Spinal cord (tissue), 10 donors: ENCODE data around the gene SPATA6. TPM values are rescaled to one million over a fixed set of nuclear protein-coding genes. Genes with fewer than 3 reads are reported as not detected.
A peak's percentile ranks its signal among the peaks of the same experiment; 100 is the strongest.
"Not testable (repeated sequence)": the region's sequence is repeated elsewhere in the genome, so short reads cannot be mapped to it uniquely, and the experiment has no call there.

Experiments
- DNase-seq, 6 donors: peaks; one replicate each; pipeline versions ENCODE4 v3.0.0 to v3.0.0-alpha.2; 2013 to 2015; ENCODE audit warnings: low spot score in 6 of 6, low read depth in 4 of 6
- H3K27ac ChIP-seq: one replicate; pipeline ENCODE4 v1.5.1; 2013; ENCODE audit warnings: low read depth, low read length, control low read depth
- H3K27me3 ChIP-seq: one replicate; pipeline ENCODE4 v1.6.1; 2013; ENCODE audit warnings: low read length; ENCODE audit not compliant: control insufficient read depth, insufficient read depth
- H3K36me3 ChIP-seq: one replicate; pipeline ENCODE4 v1.6.1; 2013; ENCODE audit warnings: low read length; ENCODE audit not compliant: control insufficient read depth, insufficient read depth
- H3K4me1 ChIP-seq: one replicate; pipeline ENCODE4 v1.6.1; 2013; ENCODE audit warnings: low read length; ENCODE audit not compliant: control insufficient read depth, insufficient read depth
- H3K4me3 ChIP-seq: one replicate; pipeline ENCODE4 v1.5.1; 2013; ENCODE audit warnings: low read depth, low read length, control low read depth
- H3K9me3 ChIP-seq: one replicate; pipeline ENCODE4 v1.6.1; 2013; ENCODE audit warnings: low read length; ENCODE audit not compliant: control insufficient read depth, insufficient read depth
- whole genome bisulfite sequencing: methylation state at CpG from one replicate; pipeline ENCODE4 v1.1.5; 2013; ENCODE audit warnings: missing lambda C conversion rate; ENCODE audit not compliant: insufficient coverage; 5-methylcytosine and 5-hydroxymethylcytosine counted together
- polyA plus RNA-seq, 2 donors: library from polyadenylated mRNA; unstranded; fragments of 120-200 nt; gene quantifications; one replicate each; pipeline ENCODE4 v1.2.1, GENCODE V29; 2013; ENCODE audit not compliant: insufficient read length in 2 of 2
- total RNA-seq, 2 donors: library from RNA; depleted of rRNA in 1 of 2; stranded (reverse); fragments of 120-200 nt in 1 of 2; fragments of >200 nt in 1 of 2; gene quantifications; one replicate each; pipeline versions ENCODE4 v1.2.3 to v1.2.4, GENCODE V29; 2013 to 2014
- donor health status: healthy.

Gene SPATA6
- total and polyA plus RNA-seq, 4 donors: 18.7 to 71.1 (median 33.9) TPM

DNA sequence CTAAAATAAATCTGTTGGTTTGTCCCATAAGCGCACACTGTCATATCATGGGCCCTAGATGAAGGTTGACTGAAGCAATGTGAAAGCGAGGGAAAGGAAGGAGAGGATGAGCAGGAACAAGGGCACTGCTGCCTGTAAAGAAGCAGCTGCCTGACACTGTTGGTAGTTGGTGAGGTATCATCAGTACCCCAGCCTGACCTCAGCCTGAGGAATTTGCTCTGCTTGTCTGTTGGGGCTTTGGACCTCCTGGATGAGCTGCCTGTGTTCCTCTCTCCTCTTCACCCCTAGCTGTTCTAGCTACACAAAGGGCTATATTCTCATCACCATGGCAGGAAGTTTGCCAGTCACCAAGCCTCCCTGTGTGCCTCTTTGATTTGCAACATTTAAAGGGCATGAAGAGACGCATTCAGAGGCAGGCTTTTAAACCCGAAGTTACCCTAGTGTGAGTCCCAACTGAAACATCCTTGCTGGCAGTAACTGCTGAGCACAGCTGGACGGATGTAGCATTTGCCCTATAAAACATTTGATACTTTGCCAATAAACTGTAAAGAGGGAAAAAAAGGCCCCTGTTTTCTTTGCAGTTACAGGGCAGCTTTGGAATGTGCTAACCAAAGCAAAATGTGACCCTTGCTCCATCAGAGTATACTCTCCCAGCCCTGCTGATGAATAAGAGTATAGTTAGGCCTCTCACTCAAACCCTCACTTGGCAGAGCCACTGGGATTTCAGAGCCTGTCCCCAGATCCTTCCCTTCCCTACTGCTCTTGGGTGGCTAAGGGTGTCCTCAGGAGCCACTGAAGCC lies 22.2 kb upstream of the SPATA6 start:
- H3K4me3 ChIP-seq: no peak overlapping the region

GRCh38 chr1:48493041-48493440 lies 21.0 kb upstream of the SPATA6 start:
- no peak overlapping the region for H3K4me3 ChIP-seq
- peak overlapping the region; percentile 92 for H3K27ac ChIP-seq
- 67% methylated on average over 2 of the region's 5 CpGs for WGBS
- H3K36me3 ChIP-seq: no peaks in the 10 kb centered on the region
- no peaks in the 10 kb centered on the region for H3K9me3 ChIP-seq
- no peaks in the 10 kb centered on the region for H3K27me3 ChIP-seq
- peaks cover 28% of the 10 kb centered on the region for H3K4me1 ChIP-seq
- no peak for DNase-seq

More for the DNA sequence above, 22.2 kb upstream of the SPATA6 start:
- Histone ChIP-seq H3K27ac (peak overlapping the region; percentile 92), H3K27me3 (no peaks in the 10 kb centered on the region), H3K4me1 (peaks cover 28% of the 10 kb centered on the region), H3K9me3 (no peaks in the 10 kb centered on the region), H3K36me3 (no peaks in the 10 kb centered on the region)
- peak; percentile 68 to 93 (median 76) for DNase-seq
- 67% methylated on average over 2 of the region's 5 CpGs for WGBS

DNA sequence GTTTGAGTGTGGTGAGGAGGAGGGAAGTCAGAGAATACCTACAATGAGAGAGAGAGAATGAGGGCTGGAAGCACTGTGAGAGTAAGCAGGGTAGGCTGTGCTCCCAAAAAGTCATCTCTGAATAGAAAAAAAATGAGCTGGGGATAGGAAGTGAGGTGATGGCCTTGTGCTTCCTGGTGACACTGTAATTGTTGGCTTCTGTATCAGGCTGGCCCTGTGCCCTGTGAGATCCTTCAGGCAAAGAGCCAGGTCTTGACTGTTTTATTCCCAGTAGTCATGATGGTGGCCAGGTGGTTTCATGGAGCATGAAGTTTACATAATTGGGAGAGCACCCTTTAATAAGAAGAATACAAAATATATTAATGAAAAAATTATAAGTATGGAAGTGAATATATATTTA lies 20.4 kb upstream of the SPATA6 start:
- DNase-seq: peak in 1 of 6 donors; percentile 35
- Histone ChIP-seq H3K9me3 (no peaks in the 10 kb centered on the region), H3K27ac (peak overlapping the region; percentile 40)

GRCh38 chr1:48488721-48489120 lies 16.7 kb upstream of the SPATA6 start:
- Histone ChIP-seq H3K27ac (no peak overlapping the region), H3K36me3 (no peaks in the 10 kb centered on the region), H3K4me3 (no peak overlapping the region), H3K27me3 (no peaks in the 10 kb centered on the region), H3K4me1 (peaks cover 14% of the 10 kb centered on the region), H3K9me3 (no peaks in the 10 kb centered on the region)
- no CpG with 5 or more reads among the region's 2 CpGs for WGBS
- DNase-seq: no peak

More for the DNA sequence above, 20.4 kb upstream of the SPATA6 start:
- no peaks in the 10 kb centered on the region for H3K36me3 ChIP-seq
- no peak overlapping the region for H3K4me3 ChIP-seq
- H3K4me1 ChIP-seq: peaks cover 28% of the 10 kb centered on the region
- no peaks in the 10 kb centered on the region for H3K27me3 ChIP-seq

- peaks cover 4% of the 10 kb centered on the region for H3K9me3 ChIP-seq
- no peaks in the 10 kb centered on the region for H3K36me3 ChIP-seq
- DNase-seq: no peak
Measured at GRCh38 chr1:48480504-48480903, 8.5 kb upstream of the SPATA6 start.

DNA sequence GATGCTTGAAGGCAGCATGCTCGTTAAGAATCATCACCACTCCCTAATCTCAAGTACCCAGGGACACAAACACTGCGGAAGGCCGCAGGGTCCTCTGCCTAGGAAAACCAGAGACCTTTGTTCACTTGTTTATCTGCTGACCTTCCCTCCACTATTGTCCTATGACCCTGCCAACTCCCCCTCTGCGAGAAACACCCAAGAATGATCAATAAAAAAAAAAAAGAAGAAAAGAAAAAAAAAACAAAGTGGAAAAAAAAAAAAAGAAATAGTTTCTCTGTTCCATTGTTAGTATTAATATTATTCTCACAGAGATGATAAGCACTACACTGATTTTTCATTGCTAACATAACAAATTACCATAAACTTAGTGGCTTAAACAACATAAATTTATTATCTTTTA lies 8.0 kb upstream of the SPATA6 start:
- H3K4me1 ChIP-seq, H3K36me3 ChIP-seq, DNase-seq, H3K27me3 ChIP-seq, H3K9me3 ChIP-seq, H3K27ac ChIP-seq, H3K4me3 ChIP-seq: not testable (repeated sequence)
- no CpG with 5 or more reads among the region's 4 CpGs for WGBS

More at GRCh38 chr1:48480504-48480903, 8.5 kb upstream of the SPATA6 start:
- Histone ChIP-seq H3K4me1 (no peaks in the 10 kb centered on the region), H3K4me3 (no peak overlapping the region), H3K27me3 (no peaks in the 10 kb centered on the region), H3K27ac (no peak overlapping the region)

GRCh38 chr1:48472638-48473037 lies 634 bp upstream of the SPATA6 start:
- DNase-seq: peak in 1 of 6 donors; percentile 64
- H3K27ac ChIP-seq: peak overlapping the region; percentile 93
- no peaks in the 10 kb centered on the region for H3K27me3 ChIP-seq
- peaks cover 12% of the 10 kb centered on the region for H3K4me1 ChIP-seq
- no peaks in the 10 kb centered on the region for H3K36me3 ChIP-seq
- peaks cover 4% of the 10 kb centered on the region for H3K9me3 ChIP-seq
- peak overlapping the region; percentile 73 for H3K4me3 ChIP-seq
- WGBS: 0% methylated on average over 1 of the region's 5 CpGs

GRCh38 chr1:48470950-48471690 lies 884 bp downstream of the SPATA6 start:
- Histone ChIP-seq H3K27me3 (no peaks in the 10 kb centered on the region), H3K4me1 (peaks cover 12% of the 10 kb centered on the region), H3K36me3 (no peaks in the 10 kb centered on the region), H3K4me3 (peak overlapping the region; percentile 69), H3K9me3 (peaks cover 4% of the 10 kb centered on the region), H3K27ac (peak overlapping the region; percentile 93)
- peak in 1 of 6 donors; percentile 24 for DNase-seq
- WGBS: 9% methylated on average over 16 of the region's 17 CpGs

DNA sequence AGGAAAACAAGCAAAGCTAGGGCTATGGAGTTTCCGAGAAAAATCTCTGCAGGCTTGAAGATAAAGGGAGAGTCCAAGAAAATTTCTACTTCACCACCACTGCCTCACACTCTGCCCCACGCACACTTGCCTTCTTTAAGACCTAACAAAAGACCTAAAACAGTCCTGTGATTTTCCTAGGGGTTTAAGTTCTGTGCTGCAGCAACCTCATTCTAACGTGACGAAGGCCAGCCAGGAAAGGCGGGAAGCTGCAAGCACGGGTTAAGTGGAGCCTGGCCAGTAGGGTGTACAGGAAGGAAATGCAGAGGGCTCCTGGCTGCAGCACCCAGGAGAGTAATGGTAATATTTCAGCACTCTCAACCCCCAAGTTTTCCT lies 1.5 kb downstream of the SPATA6 start:
- 10% methylated on average over 4 of the region's 6 CpGs for WGBS
- peak in 4 of 6 donors; percentile 35 to 67 (median 62) for DNase-seq
- peaks cover 12% of the 10 kb centered on the region for H3K4me1 ChIP-seq
- peaks cover under 1% of the 10 kb centered on the region for H3K9me3 ChIP-seq
- H3K27ac ChIP-seq: peak overlapping the region; percentile 93
- H3K27me3 ChIP-seq: no peaks in the 10 kb centered on the region
- no peaks in the 10 kb centered on the region for H3K36me3 ChIP-seq
- H3K4me3 ChIP-seq: peak overlapping the region; percentile 69
